Gastrocnemius medialis (tissue), 4 donors: ENCODE measurements around the gene BCORL1. TPM values are rescaled to one million over a fixed set of nuclear protein-coding genes. Genes with fewer than 3 reads are reported as not detected.

Experiments used
- ATAC-seq, 2 donors: fragments of 150-250 bp; one replicate each; pipeline ENCODE4 v1.9.1; 2016
- DNase-seq, 2 donors: peaks; one replicate each; pipeline ENCODE4 v3.0.0-alpha.2; 2019
- H3K27ac ChIP-seq, 4 donors: fragments of 200-600 bp; sonication (generic); 1 replicate in 1 of 4; 2 replicates in 3 of 4; pipeline ENCODE4 v1.5.1; 2016 to 2018; ENCODE audit warnings: mild to moderate bottlenecking in 2 of 4, moderate library complexity in 1 of 4
- H3K27me3 ChIP-seq, 3 donors: fragments of 200-600 bp; sonication (generic) in 2 of 3; 1 replicate in 1 of 3; 2 replicates in 2 of 3; pipeline versions ENCODE4 v1.5.1 to v1.6.0; 2016 to 2019; ENCODE audit warnings: mild to moderate bottlenecking in 1 of 3, moderate library complexity in 1 of 3
- H3K36me3 ChIP-seq, 2 donors: fragments of 200-600 bp; sonication (generic) in 1 of 2; one replicate each; pipeline ENCODE4 v1.5.1; 2017 to 2018
- H3K4me1 ChIP-seq, 2 donors: fragments of 200-600 bp; sonication (generic) in 1 of 2; one replicate each; pipeline ENCODE4 v1.5.1; 2016 to 2017; ENCODE audit warnings: mild to moderate bottlenecking in 2 of 2
- H3K4me3 ChIP-seq, 4 donors: fragments of 200-600 bp; sonication (generic) in 3 of 4; 1 replicate in 1 of 4; 2 replicates in 3 of 4; pipeline ENCODE4 v1.5.1; 2016 to 2019; ENCODE audit warnings: mild to moderate bottlenecking in 2 of 4
- H3K9me3 ChIP-seq, 3 donors: fragments of 200-600 bp; sonication (generic) in 2 of 3; 1 replicate in 1 of 3; 2 replicates in 2 of 3; pipeline ENCODE4 v1.5.1; 2016 to 2019
- CTCF ChIP-seq, 5 experiments: fragments of 450-650 bp in 3 of 5; fragments of 200-600 bp in 2 of 5; sonication (generic) in 2 of 5; IDR thresholded peaks in 4 of 5; conservative IDR thresholded peaks in 1 of 5; 1 replicate in 4 of 5; 2 replicates in 1 of 5; pipeline ENCODE4 v1.5.1; 2016 to 2019; ENCODE audit warnings: antibody characterized with exemption in 5 of 5, mild to moderate bottlenecking in 3 of 5, moderate library complexity in 3 of 5
- POLR2A ChIP-seq, 2 donors: fragments of 450-650 bp; IDR thresholded peaks; one replicate each; pipeline ENCODE4 v1.6.1; 2017; ENCODE audit warnings: antibody characterized with exemption in 2 of 2, mild to moderate bottlenecking in 2 of 2, moderate library complexity in 2 of 2
- in situ Hi-C, 4 donors: fragments of 200-750 bp; cut with MboI; loops; one replicate each; pipeline versions ENCODE4 v1.15.0 to v1.8.0; 2017; ENCODE audit warnings: low sequenced_read_pairs in 4 of 4
- intact Hi-C: fragments of 100-400 bp; cut with DNase I; formaldehyde crosslinking; loops from one replicate; pipeline ENCODE4 v1.15.1; 2023; ENCODE audit warnings: low total_unique reads
- total RNA-seq, 4 donors: library from RNA; depleted of rRNA; stranded (reverse); fragments of >200 nt; gene quantifications; one replicate each; pipeline versions ENCODE4 v1.1.0 to v1.2.3, GENCODE V29; 2016

BCORL1 gene
- total RNA-seq, 4 donors from 2014 or later = 1.1 to 3.6 (median 2.4) TPM

GRCh38 chrX:130083656-130084382 lies 101.4 kb downstream of the BCORL1 start:
- no peaks in the 10 kb centered on the region for H3K4me1 ChIP-seq
- no peak for ATAC-seq
- H3K27ac ChIP-seq = no peak overlapping the region
- no peaks in the 10 kb centered on the region for H3K27me3 ChIP-seq
- no peak for DNase-seq
- intact Hi-C loops = no loop called here
- no peaks in the 10 kb centered on the region for H3K36me3 ChIP-seq
- no peaks in the 10 kb centered on the region for H3K9me3 ChIP-seq
- TF ChIP-seq CTCF (IDR thresholded peaks at IDR 0.05 in 4 of 5, conservative IDR thresholded peaks at IDR 0.05 in 1 of 5) (no peak), POLR2A (IDR thresholded peaks at IDR 0.05) (no peak)
- in situ Hi-C loops = no loop called here
- H3K4me3 ChIP-seq = no peak overlapping the region

DNA sequence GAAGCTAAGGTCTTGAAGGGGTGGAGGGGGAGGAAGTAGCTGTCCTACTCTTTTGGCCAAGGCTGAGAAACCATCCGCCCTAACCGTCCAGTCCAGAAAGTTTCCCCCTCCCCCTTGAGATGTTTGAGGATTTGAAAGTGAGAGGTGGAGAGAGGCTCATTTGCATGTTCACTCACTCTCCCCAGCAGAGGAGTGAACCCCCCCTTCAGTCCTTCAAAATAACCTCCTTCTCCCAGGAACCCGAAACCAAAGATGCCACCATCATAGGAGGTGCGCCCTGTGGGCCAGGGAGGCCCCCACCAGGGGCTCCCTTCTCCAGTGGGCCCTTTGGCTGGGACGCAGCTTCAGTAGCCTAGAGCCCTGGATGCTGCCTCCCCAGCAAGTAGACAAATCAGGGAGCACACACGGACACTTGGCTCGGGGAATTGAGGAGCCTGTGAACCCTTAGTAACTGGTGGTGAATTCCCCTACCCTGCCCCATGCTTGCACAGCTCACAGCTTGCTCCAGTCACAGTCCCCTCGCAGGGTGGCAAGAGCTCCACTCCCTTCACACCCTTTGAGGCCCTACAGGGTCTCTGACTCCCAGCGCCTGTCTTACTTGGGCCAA lies 102.3 kb downstream of the BCORL1 start:
- Histone ChIP-seq H3K27me3 (no peaks in the 10 kb centered on the region), H3K9me3 (no peaks in the 10 kb centered on the region), H3K27ac (peak overlapping the region in 3 of 4 donors; percentile 41 to 56 (median 47)), H3K4me3 (no peak overlapping the region), H3K4me1 (no peaks in the 10 kb centered on the region), H3K36me3 (no peaks in the 10 kb centered on the region)
- DNase-seq (no peak), ATAC-seq (no peak)
- in situ Hi-C loops (no loop called here), intact Hi-C loops (no loop called here)
- TF ChIP-seq POLR2A (IDR thresholded peaks at IDR 0.05) (no peak), CTCF (IDR thresholded peaks at IDR 0.05 in 4 of 5, conservative IDR thresholded peaks at IDR 0.05 in 1 of 5) (no peak)

DNA sequence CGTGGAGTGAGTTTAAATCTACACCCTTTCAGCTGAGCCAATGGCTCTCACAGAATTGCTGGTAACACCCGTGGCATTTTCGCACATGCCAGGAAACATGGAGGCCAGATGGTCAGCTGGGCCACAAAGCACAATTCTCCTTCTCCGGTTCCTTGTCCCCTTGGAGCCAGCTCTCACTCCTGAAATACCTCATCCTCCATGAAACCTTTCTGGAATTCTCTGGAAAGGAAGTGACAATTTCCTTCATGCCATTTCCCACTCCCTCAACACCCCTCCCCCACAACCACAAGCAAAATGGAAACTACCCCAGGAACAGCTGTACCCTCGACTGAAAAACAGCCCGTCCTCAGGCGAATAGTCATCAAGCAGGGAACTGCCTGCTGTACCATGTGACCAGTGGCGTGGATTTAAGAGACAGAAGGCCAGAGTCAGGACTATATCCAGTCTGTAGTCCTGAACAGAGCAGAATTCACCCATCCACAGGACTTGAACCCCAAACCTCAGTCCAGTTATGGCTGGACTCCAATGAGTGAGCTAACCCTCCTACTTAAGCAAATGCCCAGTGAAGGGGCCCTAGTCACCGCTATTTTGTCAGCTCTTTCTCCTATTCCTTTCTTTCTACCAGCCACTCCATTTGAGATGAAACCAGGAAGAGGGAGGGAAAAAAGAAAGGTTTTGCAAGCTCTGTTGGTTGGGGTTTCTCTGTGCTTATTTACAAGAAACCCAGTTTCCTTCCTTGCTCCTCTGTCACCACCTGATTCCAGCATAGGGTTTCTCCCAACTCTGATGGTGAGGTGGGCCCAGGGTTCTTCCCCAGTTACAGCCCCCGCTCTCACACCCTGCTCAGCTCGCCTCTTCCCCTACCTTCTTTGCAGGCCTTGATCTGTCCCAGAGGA lies 103.4 kb downstream of the BCORL1 start:
- in situ Hi-C loops = no loop called here
- ATAC-seq (no peak), DNase-seq (no peak)
- H3K9me3 ChIP-seq = no peaks in the 10 kb centered on the region
- intact Hi-C loops = no loop called here
- no peaks in the 10 kb centered on the region for H3K36me3 ChIP-seq
- peak overlapping the region; percentile 26 to 58 (median 57) for H3K27ac ChIP-seq
- no peaks in the 10 kb centered on the region for H3K4me1 ChIP-seq
- no peaks in the 10 kb centered on the region for H3K27me3 ChIP-seq
- H3K4me3 ChIP-seq = no peak overlapping the region
- TF ChIP-seq CTCF (IDR thresholded peaks at IDR 0.05 in 4 of 5, conservative IDR thresholded peaks at IDR 0.05 in 1 of 5) (no peak), POLR2A (IDR thresholded peaks at IDR 0.05) (peak in 1 of 2 donors; percentile 16)

- DNase-seq (no peak), ATAC-seq (no peak)
- no peaks in the 10 kb centered on the region for H3K4me1 ChIP-seq
- H3K27ac ChIP-seq = peak overlapping the region; percentile 26 to 58 (median 57)
- H3K36me3 ChIP-seq = no peaks in the 10 kb centered on the region
- no peaks in the 10 kb centered on the region for H3K27me3 ChIP-seq
- no peak overlapping the region for H3K4me3 ChIP-seq
- intact Hi-C loops = no loop called here
- no peak for TF ChIP-seq CTCF (IDR thresholded peaks at IDR 0.05 in 4 of 5, conservative IDR thresholded peaks at IDR 0.05 in 1 of 5)
- no peak for TF ChIP-seq POLR2A (IDR thresholded peaks at IDR 0.05)
- H3K9me3 ChIP-seq = no peaks in the 10 kb centered on the region
- in situ Hi-C loops = no loop called here
Observed at GRCh38 chrX:130086447-130087206, 104.2 kb downstream of the BCORL1 start.
